ENCODE data around the gene NUP133.

The NUP133 gene

DNA sequence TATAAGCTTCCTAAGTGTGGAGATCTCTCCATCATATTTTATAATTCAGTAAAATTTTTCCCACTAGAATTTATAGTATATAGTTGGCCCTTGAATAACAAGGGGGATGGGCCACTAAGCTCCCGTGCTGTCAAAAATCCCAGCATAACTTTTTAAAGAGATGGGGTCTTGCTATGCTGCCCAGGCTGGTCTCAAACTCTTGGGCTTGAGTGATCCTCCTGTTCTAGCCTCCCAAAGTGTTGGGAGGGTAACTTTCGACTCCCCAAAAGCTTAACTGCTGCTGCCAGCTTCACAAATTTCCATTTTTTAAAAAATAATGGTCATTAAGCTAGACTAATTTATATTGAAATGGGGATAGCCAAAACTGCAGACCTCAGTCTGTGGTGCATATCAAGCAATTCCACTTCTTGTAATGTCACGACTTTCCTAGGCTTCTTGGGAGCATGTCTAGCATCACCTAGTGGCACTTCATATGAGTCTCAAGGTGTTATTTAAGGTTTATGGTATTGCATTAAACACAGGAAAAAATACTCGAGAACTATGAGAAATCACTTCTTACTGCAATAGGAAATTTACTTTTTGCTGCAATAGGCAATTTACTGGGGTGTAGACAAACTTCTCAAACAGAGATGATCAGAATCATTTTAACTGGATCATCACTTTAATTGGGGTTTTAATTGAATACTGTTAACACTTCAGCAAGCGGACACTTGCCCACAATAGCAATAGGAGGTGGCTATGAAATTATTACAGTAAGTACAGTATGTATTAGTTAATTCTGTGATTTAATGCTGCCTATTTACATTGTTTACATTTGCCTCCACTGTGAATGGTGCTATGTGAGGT is 55.0 kb downstream of the NUP133 start:
- Histone ChIP-seq H3K9ac (ENCODE audit: low read depth, low read length) (no peak overlapping the region), H3K4me1 (ENCODE audit: insufficient read depth, low read length) (peaks cover 6% of the 10 kb centered on the region; the same call in 1 of the 2 replicates), H3K36me3 (ENCODE audit: insufficient read depth, low read length) (peaks cover 7% of the 10 kb centered on the region), H3K9me3 (ENCODE audit: control insufficient read depth, insufficient read depth, low read length) (no peaks in the 10 kb centered on the region)

DNA sequence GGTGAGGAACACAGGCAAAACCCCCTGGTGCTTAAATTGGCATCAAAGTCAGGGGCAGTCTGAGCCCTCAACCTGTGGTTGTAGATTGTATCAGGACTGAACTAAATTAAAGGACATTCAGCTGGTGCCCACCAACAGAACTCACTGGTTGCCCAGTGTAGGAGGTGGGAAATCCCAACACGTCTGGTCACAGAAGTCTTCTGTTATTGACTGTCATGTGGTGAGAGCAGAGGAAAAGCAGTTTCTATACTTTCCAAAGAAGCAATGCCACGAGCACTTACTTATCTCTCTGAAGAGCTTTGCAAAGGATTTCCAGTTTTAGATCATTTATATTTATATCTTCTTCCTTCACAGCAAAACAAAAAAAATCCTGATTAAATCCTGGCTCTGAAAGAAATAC is 59.3 kb downstream of the NUP133 start:
- no peak overlapping the region for H3K9ac ChIP-seq (ENCODE audit: low read depth, low read length)
- no peaks in the 10 kb centered on the region for H3K4me1 ChIP-seq (ENCODE audit: insufficient read depth, low read length)
- H3K9me3 ChIP-seq (ENCODE audit: control insufficient read depth, insufficient read depth, low read length), result no peaks in the 10 kb centered on the region
- H3K36me3 ChIP-seq (ENCODE audit: insufficient read depth, low read length), result peaks cover 11% of the 10 kb centered on the region

DNA sequence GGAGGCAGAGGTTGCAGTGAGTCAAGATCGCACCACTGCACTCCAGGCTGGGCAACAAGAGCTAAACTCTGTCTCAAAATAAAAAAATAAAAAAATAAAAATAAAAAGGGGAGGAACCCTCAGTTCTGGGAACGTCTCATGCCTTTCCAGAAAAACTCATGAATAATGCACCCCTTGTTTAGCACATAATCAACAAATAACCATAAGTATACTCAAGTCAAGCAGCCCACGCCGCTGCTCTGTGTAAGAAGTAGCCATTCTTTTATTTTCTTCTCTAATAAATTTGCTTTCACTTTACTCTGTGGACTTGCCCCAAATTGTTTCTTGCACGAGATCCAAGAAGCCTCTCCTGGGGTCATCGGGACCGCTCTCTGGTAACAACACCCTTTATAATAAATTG is 59.8 kb downstream of the NUP133 start:
- H3K9me3 ChIP-seq (ENCODE audit: control insufficient read depth, insufficient read depth, low read length), result no peaks in the 10 kb centered on the region
- no peak overlapping the region for H3K9ac ChIP-seq (ENCODE audit: low read depth, low read length)
- no peaks in the 10 kb centered on the region for H3K4me1 ChIP-seq (ENCODE audit: insufficient read depth, low read length)
- peaks cover 11% of the 10 kb centered on the region for H3K36me3 ChIP-seq (ENCODE audit: insufficient read depth, low read length)

DNA sequence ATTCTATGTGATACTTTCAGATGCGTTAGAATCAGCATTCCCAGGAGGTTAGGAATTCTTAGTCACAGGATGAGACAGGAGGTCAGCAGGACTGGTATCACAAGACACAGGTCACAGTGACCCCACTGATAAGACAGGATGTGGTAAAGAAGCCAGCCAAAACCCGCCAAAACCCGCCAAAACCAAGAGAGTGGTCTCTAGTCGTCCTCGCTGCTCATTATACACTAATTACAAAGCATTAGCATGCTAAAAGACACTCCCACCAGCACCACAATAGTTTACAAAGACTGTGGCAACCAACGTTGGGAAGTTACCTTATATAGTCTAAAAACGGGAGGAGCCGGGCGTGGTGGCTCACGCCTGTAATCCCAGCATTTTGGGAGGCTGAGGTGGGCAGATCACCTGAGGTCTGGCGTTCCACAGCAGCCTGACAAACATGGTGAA is 60.3 kb downstream of the NUP133 start:
- H3K9ac ChIP-seq (ENCODE audit: low read depth, low read length), result no peak overlapping the region
- peaks cover 11% of the 10 kb centered on the region for H3K36me3 ChIP-seq (ENCODE audit: insufficient read depth, low read length)
- no peaks in the 10 kb centered on the region for H3K9me3 ChIP-seq (ENCODE audit: control insufficient read depth, insufficient read depth, low read length)
- H3K4me1 ChIP-seq (ENCODE audit: insufficient read depth, low read length), result no peaks in the 10 kb centered on the region

GRCh38 chr1:229445828-229446227 is 62.3 kb downstream of the NUP133 start:
- H3K9me3 ChIP-seq (ENCODE audit: control insufficient read depth, insufficient read depth, low read length), result no peaks in the 10 kb centered on the region
- peaks cover 7% of the 10 kb centered on the region; the same call in 1 of the 2 replicates for H3K36me3 ChIP-seq (ENCODE audit: insufficient read depth, low read length)
- H3K4me1 ChIP-seq (ENCODE audit: insufficient read depth, low read length), result no peaks in the 10 kb centered on the region
- H3K9ac ChIP-seq (ENCODE audit: low read depth, low read length), result no peak overlapping the region

GRCh38 chr1:229440851-229441537 is 67.1 kb downstream of the NUP133 start:
- no peaks in the 10 kb centered on the region for H3K4me1 ChIP-seq (ENCODE audit: insufficient read depth, low read length)
- H3K9ac ChIP-seq (ENCODE audit: low read depth, low read length), result no peak overlapping the region
- peaks cover 10% of the 10 kb centered on the region for H3K36me3 ChIP-seq (ENCODE audit: insufficient read depth, low read length)
- no peaks in the 10 kb centered on the region for H3K9me3 ChIP-seq (ENCODE audit: control insufficient read depth, insufficient read depth, low read length)

- H3K4me1 ChIP-seq (ENCODE audit: insufficient read depth, low read length), result no peaks in the 10 kb centered on the region; the same call in 1 of the 2 replicates
- H3K36me3 ChIP-seq (ENCODE audit: insufficient read depth, low read length), result peaks cover 6% of the 10 kb centered on the region
- no peaks in the 10 kb centered on the region for H3K9me3 ChIP-seq (ENCODE audit: control insufficient read depth, insufficient read depth, low read length)
- no peak overlapping the region for H3K9ac ChIP-seq (ENCODE audit: low read depth, low read length)
These were observed 70.1 kb downstream of the NUP133 start for GRCh38 chr1:229438021-229438420.

DNA sequence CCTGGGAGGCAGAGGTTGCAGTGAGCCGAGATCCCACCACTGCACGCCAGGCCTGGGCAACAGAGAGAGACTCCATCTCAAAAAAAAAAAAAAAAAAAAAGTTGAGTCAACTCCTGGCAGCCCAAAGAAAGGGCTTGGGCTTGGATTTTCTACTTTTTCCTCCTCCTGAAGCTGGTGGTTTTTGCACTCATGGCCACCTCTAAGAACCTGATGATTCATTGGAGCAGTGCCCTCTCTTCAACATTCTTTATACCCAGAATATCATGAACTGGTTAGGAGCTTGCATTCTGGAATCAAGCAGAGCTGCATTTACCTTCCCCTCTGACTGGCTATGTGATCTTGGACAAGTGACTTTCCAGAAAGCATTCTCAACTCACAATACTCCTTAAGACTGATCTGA is 70.7 kb downstream of the NUP133 start:
- Histone ChIP-seq H3K36me3 (ENCODE audit: insufficient read depth, low read length) (peaks cover 6% of the 10 kb centered on the region), H3K9me3 (ENCODE audit: control insufficient read depth, insufficient read depth, low read length) (no peaks in the 10 kb centered on the region), H3K9ac (ENCODE audit: low read depth, low read length) (no peak overlapping the region), H3K4me1 (ENCODE audit: insufficient read depth, low read length) (no peaks in the 10 kb centered on the region; the same call in 1 of the 2 replicates)

DNA sequence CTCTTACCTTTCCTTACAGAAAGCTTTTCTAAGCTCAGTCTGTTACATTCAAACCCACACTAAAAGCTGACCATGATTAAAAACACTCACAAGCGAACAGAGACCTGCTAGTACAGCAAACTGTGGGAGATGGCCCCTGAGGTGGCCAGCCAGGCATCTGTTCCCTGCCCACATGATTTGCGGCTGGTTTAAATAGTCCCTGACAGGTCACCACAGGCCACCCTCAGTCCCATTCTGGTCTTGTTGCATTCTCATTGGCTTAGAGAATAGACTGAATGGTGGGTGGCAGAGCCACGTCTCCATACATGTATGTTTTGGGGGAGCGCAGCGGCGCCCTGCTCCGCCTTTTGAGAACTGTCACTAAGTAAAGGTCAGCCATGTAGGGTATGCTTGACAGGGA is 71.9 kb downstream of the NUP133 start:
- Histone ChIP-seq H3K4me1 (ENCODE audit: insufficient read depth, low read length) (no peaks in the 10 kb centered on the region; the same call in 1 of the 2 replicates), H3K9me3 (ENCODE audit: control insufficient read depth, insufficient read depth, low read length) (no peaks in the 10 kb centered on the region), H3K9ac (ENCODE audit: low read depth, low read length) (no peak overlapping the region), H3K36me3 (ENCODE audit: insufficient read depth, low read length) (peaks cover 3% of the 10 kb centered on the region; the same call in 1 of the 2 replicates)

- no peaks in the 10 kb centered on the region; the same call in 1 of the 2 replicates for H3K4me1 ChIP-seq (ENCODE audit: insufficient read depth, low read length)
- H3K36me3 ChIP-seq (ENCODE audit: insufficient read depth, low read length), result peaks cover 1% of the 10 kb centered on the region; the same call in 1 of the 2 replicates
- no peaks in the 10 kb centered on the region for H3K9me3 ChIP-seq (ENCODE audit: control insufficient read depth, insufficient read depth, low read length)
- H3K9ac ChIP-seq (ENCODE audit: low read depth, low read length), result peak overlapping the region; percentile 53
These were observed 73.5 kb downstream of the NUP133 start for GRCh38 chr1:229434641-229435051.

DNA sequence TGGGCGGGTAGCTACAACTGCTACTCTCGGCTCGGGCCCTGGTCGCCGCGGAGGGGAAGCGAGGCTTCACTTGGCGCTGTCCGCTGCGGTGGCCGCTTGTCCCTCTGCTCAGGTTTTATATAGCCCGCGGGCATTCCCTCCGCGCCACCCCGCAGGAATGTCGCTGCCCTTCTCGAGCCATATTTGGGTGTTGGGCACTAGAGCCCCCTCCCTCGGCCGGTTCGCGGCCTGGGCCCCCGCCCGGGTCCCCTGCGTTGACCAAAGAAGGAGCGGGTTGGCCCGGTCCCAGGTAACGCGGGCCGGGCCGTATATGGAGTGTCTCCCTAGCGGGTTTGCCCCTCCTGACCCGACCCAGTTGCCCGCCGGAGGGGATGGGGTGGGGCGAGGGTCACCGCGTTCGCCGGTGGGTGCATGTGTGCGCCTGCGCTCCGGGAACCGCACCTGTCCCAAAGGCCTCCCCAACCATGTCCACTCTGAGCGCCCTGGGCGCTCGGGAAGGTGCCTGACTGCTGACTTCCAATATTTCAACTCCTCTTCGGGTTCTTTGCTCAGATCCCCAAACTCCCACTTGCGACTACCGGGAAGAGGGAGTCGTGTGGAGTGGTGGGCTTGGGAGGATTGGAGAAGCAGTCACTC is 74.0 kb downstream of the NUP133 start, which contains the start of gene ACTA1:
ACTA1 (minus strand) TSS at position 90 of the 636 bp plus-strand sequence. CDS start 979 bp downstream, outside the sequence.
- Histone ChIP-seq H3K9ac (ENCODE audit: low read depth, low read length) (peak within 1 kb of the TSS; percentile 53), H3K9me3 (ENCODE audit: control insufficient read depth, insufficient read depth, low read length) (no peaks in the 10 kb centered on the region), H3K36me3 (ENCODE audit: insufficient read depth, low read length) (no peaks in the 10 kb centered on the region), H3K4me1 (ENCODE audit: insufficient read depth, low read length) (no peaks in the 10 kb centered on the region; the same call in 1 of the 2 replicates)

- Histone ChIP-seq H3K9me3 (ENCODE audit: control insufficient read depth, insufficient read depth, low read length) (no peaks in the 10 kb centered on the region), H3K4me1 (ENCODE audit: insufficient read depth, low read length) (no peaks in the 10 kb centered on the region; the same call in 1 of the 2 replicates), H3K36me3 (ENCODE audit: insufficient read depth, low read length) (no peaks in the 10 kb centered on the region), H3K9ac (ENCODE audit: low read depth, low read length) (peak overlapping the region; percentile 53; the same call in 1 of the 2 replicates)
These were observed 74.7 kb downstream of the NUP133 start for GRCh38 chr1:229433364-229434004.

- no peaks in the 10 kb centered on the region for H3K36me3 ChIP-seq (ENCODE audit: insufficient read depth, low read length)
These were observed 75.2 kb downstream of the NUP133 start for GRCh38 chr1:229432905-229433304.

GRCh38 chr1:229432116-229432461 is 76.1 kb downstream of the NUP133 start:
- Histone ChIP-seq H3K4me1 (ENCODE audit: insufficient read depth, low read length) (no peaks in the 10 kb centered on the region; the same call in 1 of the 2 replicates), H3K9me3 (ENCODE audit: control insufficient read depth, insufficient read depth, low read length) (no peaks in the 10 kb centered on the region), H3K36me3 (ENCODE audit: insufficient read depth, low read length) (no peaks in the 10 kb centered on the region), H3K9ac (ENCODE audit: low read depth, low read length) (peak overlapping the region; percentile 11; the same call in 1 of the 2 replicates)

More at GRCh38 chr1:229432905-229433304, 75.2 kb downstream of the NUP133 start:
- no peaks in the 10 kb centered on the region for H3K9me3 ChIP-seq (ENCODE audit: control insufficient read depth, insufficient read depth, low read length)
- H3K9ac ChIP-seq (ENCODE audit: low read depth, low read length), result no peak overlapping the region; the same call in 1 of the 2 replicates
- no peaks in the 10 kb centered on the region; the same call in 1 of the 2 replicates for H3K4me1 ChIP-seq (ENCODE audit: insufficient read depth, low read length)
